CD8-positive, alpha-beta memory T cell (primary cell): Measurements from ENCODE around the gene MIGA2. TPM values are rescaled to one million over a fixed set of nuclear protein-coding genes. Genes with fewer than 3 reads are reported as not detected.
A peak's percentile ranks its signal among the peaks of the same experiment; 100 is the strongest.

Experiments used
- CTCF ChIA-PET: fragments of 350-600 bp; sonication (Branson Sonifier 250); formaldehyde crosslinking; loops from one replicate; lab custom pipeline; 2021; ENCODE audit warnings: antibody characterized with exemption; lab: Charles Lee
- POLR2A ChIA-PET: fragments of 350-600 bp; sonication (Branson Sonifier 250); formaldehyde crosslinking; loops from one replicate; lab custom pipeline; 2021; ENCODE audit warnings: antibody characterized with exemption; lab: Charles Lee
- DNase-seq, 5 donors: peaks; one replicate each; pipeline versions ENCODE4 v3.0.0 to v3.0.0-alpha.2; 2020 to 2022; ENCODE audit warnings: mixed read lengths in 1 of 5
- H3K27ac ChIP-seq: one replicate; pipeline ENCODE4 v1.7.0; 2013; ENCODE audit warnings: low read depth, mild to moderate bottlenecking, low read length, moderate library complexity
- H3K27me3 ChIP-seq: 2 replicates; pipeline ENCODE4 v1.7.0; 2013; ENCODE audit warnings: low read length, mild to moderate bottlenecking; ENCODE audit not compliant: insufficient read depth, poor library complexity, severe bottlenecking
- H3K36me3 ChIP-seq: 2 replicates; pipeline ENCODE4 v1.7.0; 2013; ENCODE audit warnings: mild to moderate bottlenecking, low read length, moderate library complexity; ENCODE audit not compliant: insufficient read depth
- H3K4me1 ChIP-seq: 2 replicates; pipeline ENCODE4 v1.7.0; 2013; ENCODE audit warnings: mild to moderate bottlenecking, low read length, moderate library complexity; ENCODE audit not compliant: insufficient read depth
- H3K4me3 ChIP-seq: 2 replicates; pipeline ENCODE4 v1.7.0; 2013; ENCODE audit warnings: mild to moderate bottlenecking, low read length
- H3K9me3 ChIP-seq: 2 replicates; pipeline ENCODE4 v1.7.0; 2013; ENCODE audit warnings: mild to moderate bottlenecking, low read length
- H3K27ac Mint-ChIP-seq, 8 donors: one replicate each; pipeline ENCODE4 v1.8.0; 2020 to 2021; ENCODE audit warnings: mixed read lengths in 8 of 8, mild to moderate bottlenecking in 6 of 8, inconsistent platforms in 3 of 8, moderate library complexity in 3 of 8
- H3K27me3 Mint-ChIP-seq, 2 donors: one replicate each; pipeline ENCODE4 v1.8.0; 2020 to 2021; ENCODE audit warnings: mixed read lengths in 2 of 2, mild to moderate bottlenecking in 1 of 2, moderate library complexity in 1 of 2
- H3K36me3 Mint-ChIP-seq, 3 donors: one replicate each; pipeline ENCODE4 v1.8.0; 2020 to 2021; ENCODE audit warnings: mixed read lengths in 3 of 3, inconsistent platforms in 1 of 3, mild to moderate bottlenecking in 1 of 3
- H3K4me1 Mint-ChIP-seq, 3 donors: one replicate each; pipeline ENCODE4 v1.8.0; 2020 to 2021; ENCODE audit warnings: mixed read lengths in 3 of 3, inconsistent platforms in 1 of 3, mild to moderate bottlenecking in 1 of 3
- H3K4me3 Mint-ChIP-seq, 7 donors: one replicate each; pipeline ENCODE4 v1.8.0; 2020 to 2021; ENCODE audit warnings: mixed read lengths in 7 of 7, mild to moderate bottlenecking in 6 of 7, moderate library complexity in 4 of 7, inconsistent platforms in 2 of 7
- H3K9me3 Mint-ChIP-seq, 5 donors: one replicate each; pipeline ENCODE4 v1.8.0; 2020 to 2022; ENCODE audit warnings: mixed read lengths in 5 of 5, mild to moderate bottlenecking in 3 of 5, moderate library complexity in 2 of 5, inconsistent platforms in 1 of 5
- polyA plus RNA-seq: library from polyadenylated mRNA; unstranded; fragments of 300-500 nt; fragmentation: Illumina TruSeq; gene quantifications from one replicate; pipeline ENCODE4 v1.2.3, GENCODE V29; 2021
- total RNA-seq, 2 experiments: library from RNA; stranded (reverse); gene quantifications; one replicate each; pipeline ENCODE4 v1.2.3, GENCODE V29; 2021

Gene MIGA2
- total and polyA plus RNA-seq, 3 experiments from 2014 or later, result 13.0 to 38.8 (median 35.5) TPM

DNA sequence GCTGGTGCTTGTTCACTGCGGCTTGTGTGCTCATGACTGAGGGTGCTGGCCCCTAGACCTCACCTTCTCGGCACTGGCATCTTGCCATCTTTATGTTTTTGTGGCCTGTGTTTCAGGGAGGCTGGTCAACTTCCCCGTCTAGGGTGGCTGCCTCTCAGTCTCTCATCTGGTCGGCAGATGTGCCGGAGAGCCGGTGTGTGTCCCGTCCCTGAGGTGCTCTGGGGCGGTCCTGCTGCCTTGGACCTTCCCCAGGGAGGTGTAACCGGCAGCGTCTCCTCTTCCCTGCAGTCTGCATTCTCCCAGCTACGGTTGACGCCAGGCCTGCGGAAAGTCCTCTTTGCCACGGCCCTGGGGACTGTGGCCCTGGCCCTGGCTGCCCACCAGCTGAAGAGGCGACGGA is 5.6 kb downstream of the MIGA2 start:
- H3K4me3 Mint-ChIP-seq, result no peak overlapping the region
- Histone ChIP-seq H3K27ac (no peak overlapping the region), H3K4me1 (peaks cover 23% of the 10 kb centered on the region), H3K4me3 (no peak overlapping the region), H3K9me3 (no peaks in the 10 kb centered on the region), H3K36me3 (peaks cover 11% of the 10 kb centered on the region), H3K27me3 (no peaks in the 10 kb centered on the region)
- ChIA-PET POLR2A (no interaction called here), CTCF (no interaction called here)
- no peak for DNase-seq
- H3K27ac Mint-ChIP-seq, result no peak overlapping the region
- peaks cover 4 to 43% (median 6%) of the 10 kb centered on the region in 3 donors for H3K36me3 Mint-ChIP-seq
- H3K27me3 Mint-ChIP-seq, result no peaks in the 10 kb centered on the region
- no peaks in the 10 kb centered on the region for H3K9me3 Mint-ChIP-seq
- H3K4me1 Mint-ChIP-seq, result peaks cover 23 to 35% (median 29%) of the 10 kb centered on the region in 3 donors

DNA sequence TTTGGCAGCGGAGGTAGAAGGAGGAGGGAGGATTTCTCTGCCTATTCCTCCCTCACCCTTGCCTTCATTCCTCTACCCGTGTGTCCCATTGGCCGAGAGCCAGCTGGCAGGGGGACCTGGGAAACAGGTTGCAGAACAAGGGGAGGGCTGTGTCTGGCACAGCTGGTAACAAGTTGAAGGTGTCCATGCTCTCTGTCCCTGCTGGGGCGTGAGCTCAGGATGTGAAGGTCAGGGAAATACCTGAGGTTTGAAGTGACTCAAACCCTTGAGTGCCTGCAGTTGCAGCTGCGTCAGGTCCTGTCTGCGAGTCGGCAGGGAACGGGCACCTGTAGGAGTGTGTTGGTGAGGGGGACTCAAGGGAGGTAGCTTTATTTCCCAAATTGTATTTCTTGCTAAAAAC is 16.2 kb downstream of the MIGA2 start:
- H3K27ac ChIP-seq, result no peak overlapping the region
- peaks cover 10% of the 10 kb centered on the region for H3K36me3 ChIP-seq
- ChIA-PET POLR2A (no interaction called here), CTCF (no interaction called here)
- H3K27me3 ChIP-seq, result no peaks in the 10 kb centered on the region
- Mint-ChIP-seq H3K9me3 (no peaks in the 10 kb centered on the region), H3K27ac (peak overlapping the region in 1 of 8 donors; percentile 36), H3K27me3 (no peaks in the 10 kb centered on the region), H3K4me1 (no peaks in the 10 kb centered on the region), H3K4me3 (no peak overlapping the region), H3K36me3 (peaks cover 0 to 69% (median 9%) of the 10 kb centered on the region in 3 donors)
- H3K9me3 ChIP-seq, result no peaks in the 10 kb centered on the region
- H3K4me1 ChIP-seq, result no peaks in the 10 kb centered on the region
- DNase-seq, result no peak
- no peak overlapping the region for H3K4me3 ChIP-seq

GRCh38 chr9:129053020-129053419 is 16.6 kb downstream of the MIGA2 start:
- Mint-ChIP-seq H3K36me3 (peaks cover 0 to 69% (median 11%) of the 10 kb centered on the region in 3 donors), H3K9me3 (no peaks in the 10 kb centered on the region), H3K4me1 (no peaks in the 10 kb centered on the region), H3K27ac (peak overlapping the region in 1 of 8 donors; percentile 43), H3K27me3 (no peaks in the 10 kb centered on the region), H3K4me3 (no peak overlapping the region)
- Histone ChIP-seq H3K4me1 (no peaks in the 10 kb centered on the region), H3K27me3 (no peaks in the 10 kb centered on the region), H3K36me3 (peaks cover 10% of the 10 kb centered on the region), H3K4me3 (no peak overlapping the region), H3K27ac (no peak overlapping the region), H3K9me3 (no peaks in the 10 kb centered on the region)
- CTCF ChIA-PET, result no interaction called here
- no peak for DNase-seq
- POLR2A ChIA-PET, result no interaction called here

- no peak for DNase-seq
- no peaks in the 10 kb centered on the region for H3K9me3 Mint-ChIP-seq
- H3K27ac Mint-ChIP-seq, result no peak overlapping the region
- ChIA-PET CTCF (no interaction called here), POLR2A (no interaction called here)
- H3K4me3 ChIP-seq, result no peak overlapping the region
- H3K4me1 Mint-ChIP-seq, result no peaks in the 10 kb centered on the region
- H3K27me3 Mint-ChIP-seq, result no peaks in the 10 kb centered on the region
- peaks cover 5% of the 10 kb centered on the region for H3K36me3 ChIP-seq
- H3K9me3 ChIP-seq, result no peaks in the 10 kb centered on the region
- no peaks in the 10 kb centered on the region for H3K4me1 ChIP-seq
- H3K27me3 ChIP-seq, result no peaks in the 10 kb centered on the region
- no peak overlapping the region for H3K27ac ChIP-seq
- no peak overlapping the region for H3K4me3 Mint-ChIP-seq
- peaks cover 0 to 66% (median 11%) of the 10 kb centered on the region in 3 donors for H3K36me3 Mint-ChIP-seq
These were observed 17.9 kb downstream of the MIGA2 start for GRCh38 chr9:129054163-129054851.

GRCh38 chr9:129058965-129059795 is 22.8 kb downstream of the MIGA2 start:
- Mint-ChIP-seq H3K9me3 (no peaks in the 10 kb centered on the region), H3K4me1 (no peaks in the 10 kb centered on the region), H3K27me3 (no peaks in the 10 kb centered on the region), H3K36me3 (peaks cover 4 to 65% (median 9%) of the 10 kb centered on the region in 3 donors), H3K4me3 (no peak overlapping the region), H3K27ac (peak overlapping the region in 2 of 8 donors; percentile 43 to 50)
- H3K4me1 ChIP-seq, result no peaks in the 10 kb centered on the region
- no peak overlapping the region for H3K27ac ChIP-seq
- ChIA-PET CTCF (interaction anchor here (0.7 kb wide), 1 partner anchor 1149 kb away, joined by 3 read pairs; no protein-coding TSS in a partner anchor), POLR2A (no interaction called here)
- no peaks in the 10 kb centered on the region for H3K9me3 ChIP-seq
- H3K4me3 ChIP-seq, result no peak overlapping the region
- H3K27me3 ChIP-seq, result no peaks in the 10 kb centered on the region
- H3K36me3 ChIP-seq, result peaks cover 4% of the 10 kb centered on the region
- no peak for DNase-seq

- H3K4me3 Mint-ChIP-seq, result peak overlapping the region in 1 of 7 donors; percentile 54
- peak overlapping the region in 1 of 8 donors; percentile 69 for H3K27ac Mint-ChIP-seq
- Histone ChIP-seq H3K27me3 (no peaks in the 10 kb centered on the region), H3K9me3 (no peaks in the 10 kb centered on the region), H3K4me3 (no peak overlapping the region), H3K36me3 (no peaks in the 10 kb centered on the region), H3K4me1 (no peaks in the 10 kb centered on the region), H3K27ac (no peak overlapping the region)
- ChIA-PET POLR2A (no interaction called here), CTCF (no interaction called here)
- DNase-seq, result no peak
- H3K9me3 Mint-ChIP-seq, result no peaks in the 10 kb centered on the region
- H3K4me1 Mint-ChIP-seq, result no peaks in the 10 kb centered on the region
- no peaks in the 10 kb centered on the region for H3K27me3 Mint-ChIP-seq
- H3K36me3 Mint-ChIP-seq, result peaks cover 4 to 64% (median 4%) of the 10 kb centered on the region in 3 donors
These were observed 23.7 kb downstream of the MIGA2 start for GRCh38 chr9:129059796-129060785.

DNA sequence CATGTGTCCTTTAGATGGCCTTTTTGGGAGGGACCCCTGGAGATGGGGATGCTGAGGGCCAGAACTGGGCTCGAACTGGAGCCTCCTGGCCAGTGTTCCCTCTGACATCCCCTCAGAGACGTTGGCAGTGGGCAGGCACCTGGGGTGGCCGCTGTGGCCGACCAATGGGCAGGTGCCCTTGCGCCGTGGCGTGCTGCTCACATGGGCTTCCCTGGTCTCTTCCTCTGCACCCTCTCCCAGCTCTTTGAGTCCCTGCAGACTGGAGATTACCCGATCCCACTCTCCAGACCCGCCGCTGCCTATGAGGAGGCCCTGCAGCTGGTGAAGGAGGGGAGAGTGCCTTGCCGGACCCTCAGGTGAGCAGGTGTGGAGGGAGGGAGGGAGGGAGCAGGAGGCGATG is 24.6 kb downstream of the MIGA2 start:
- Mint-ChIP-seq H3K4me3 (no peak overlapping the region), H3K27me3 (no peaks in the 10 kb centered on the region), H3K4me1 (no peaks in the 10 kb centered on the region), H3K27ac (no peak overlapping the region), H3K9me3 (no peaks in the 10 kb centered on the region), H3K36me3 (peaks cover 4 to 70% (median 7%) of the 10 kb centered on the region in 3 donors)
- Histone ChIP-seq H3K27ac (no peak overlapping the region), H3K9me3 (no peaks in the 10 kb centered on the region), H3K4me3 (no peak overlapping the region), H3K36me3 (peaks cover 4% of the 10 kb centered on the region), H3K4me1 (no peaks in the 10 kb centered on the region), H3K27me3 (no peaks in the 10 kb centered on the region)
- DNase-seq, result no peak
- CTCF ChIA-PET, result no interaction called here
- POLR2A ChIA-PET, result no interaction called here
